Osteocyte (in vitro differentiated cells): ENCODE measurements around the gene PRKCZ. TPM values are rescaled to one million over a fixed set of nuclear protein-coding genes. Genes with fewer than 3 reads are reported as not detected.

ENCODE experiments used
- DNase-seq: peaks from one replicate; pipeline ENCODE4 v3.0.0; 2021; ENCODE audit warnings: mixed read lengths; ENCODE audit not compliant: unreplicated experiment; ENCODE audit errors: extremely low spot score
- H3K27ac Mint-ChIP-seq: one replicate; pipeline ENCODE4 v1.8.0; 2021; ENCODE audit warnings: mild to moderate bottlenecking, mixed read lengths; ENCODE audit not compliant: unreplicated experiment
- H3K27me3 Mint-ChIP-seq: one replicate; pipeline ENCODE4 v1.8.0; 2021; ENCODE audit warnings: mixed read lengths; ENCODE audit not compliant: unreplicated experiment
- H3K36me3 Mint-ChIP-seq: one replicate; pipeline ENCODE4 v1.8.0; 2021; ENCODE audit warnings: mixed read lengths; ENCODE audit not compliant: unreplicated experiment
- H3K4me1 Mint-ChIP-seq: one replicate; pipeline ENCODE4 v1.8.0; 2021; ENCODE audit warnings: mixed read lengths; ENCODE audit not compliant: unreplicated experiment
- H3K4me3 Mint-ChIP-seq: one replicate; pipeline ENCODE4 v1.8.0; 2021; ENCODE audit warnings: mild to moderate bottlenecking, moderate library complexity, mixed read lengths; ENCODE audit not compliant: unreplicated experiment
- H3K9me3 Mint-ChIP-seq: one replicate; pipeline ENCODE4 v1.8.0; 2021; ENCODE audit warnings: mixed read lengths; ENCODE audit not compliant: unreplicated experiment
- CTCF ChIP-seq: fragments of 200-600 bp; sonication (generic); IDR thresholded peaks from 2 replicates; pipeline ENCODE4 v1.5.0; 2021; ENCODE audit warnings: antibody characterized with exemption, mild to moderate bottlenecking, moderate library complexity
- total RNA-seq: library from RNA; stranded (reverse); gene quantifications from 2 replicates; pipeline ENCODE4 v1.2.1, GENCODE V29; 2021

The PRKCZ gene
- total RNA-seq, 1 donor from 2014 or later, result 3.1 TPM

- Mint-ChIP-seq H3K4me1 (peaks cover 10% of the 10 kb centered on the region), H3K27me3 (no peaks in the 10 kb centered on the region), H3K9me3 (no peaks in the 10 kb centered on the region), H3K27ac (peak overlapping the region; percentile 71), H3K36me3 (no peaks in the 10 kb centered on the region), H3K4me3 (no peak overlapping the region)
- no peak for TF ChIP-seq CTCF
- no peak for DNase-seq
Measured at GRCh38 chr1:2088458-2088857, 38.2 kb downstream of the PRKCZ start.

- Mint-ChIP-seq H3K4me3 (no peak overlapping the region), H3K27me3 (no peaks in the 10 kb centered on the region), H3K36me3 (no peaks in the 10 kb centered on the region), H3K27ac (peak overlapping the region; percentile 71), H3K9me3 (no peaks in the 10 kb centered on the region), H3K4me1 (peaks cover 10% of the 10 kb centered on the region)
- DNase-seq, result no peak
- no peak for TF ChIP-seq CTCF
Measured at GRCh38 chr1:2089051-2089450, 38.8 kb downstream of the PRKCZ start.

GRCh38 chr1:2090216-2090890 is 40.1 kb downstream of the PRKCZ start:
- no peaks in the 10 kb centered on the region for H3K27me3 Mint-ChIP-seq
- peaks cover 10% of the 10 kb centered on the region for H3K4me1 Mint-ChIP-seq
- no peak overlapping the region for H3K27ac Mint-ChIP-seq
- no peaks in the 10 kb centered on the region for H3K36me3 Mint-ChIP-seq
- H3K4me3 Mint-ChIP-seq, result no peak overlapping the region
- no peak for TF ChIP-seq CTCF
- H3K9me3 Mint-ChIP-seq, result no peaks in the 10 kb centered on the region
- no peak for DNase-seq

- peak; percentile 44 for TF ChIP-seq CTCF
- H3K27ac Mint-ChIP-seq, result no peak overlapping the region
Measured at GRCh38 chr1:2091611-2092604, 41.7 kb downstream of the PRKCZ start.

GRCh38 chr1:2093055-2093454 is 42.8 kb downstream of the PRKCZ start:
- H3K27ac Mint-ChIP-seq, result no peak overlapping the region
- TF ChIP-seq CTCF, result no peak
- H3K4me1 Mint-ChIP-seq, result peaks cover 10% of the 10 kb centered on the region
- no peaks in the 10 kb centered on the region for H3K36me3 Mint-ChIP-seq
- no peak for DNase-seq
- H3K9me3 Mint-ChIP-seq, result peaks cover 5% of the 10 kb centered on the region
- H3K27me3 Mint-ChIP-seq, result no peaks in the 10 kb centered on the region
- H3K4me3 Mint-ChIP-seq, result no peak overlapping the region

More at GRCh38 chr1:2091611-2092604, 41.7 kb downstream of the PRKCZ start:
- Mint-ChIP-seq H3K4me3 (no peak overlapping the region), H3K27me3 (no peaks in the 10 kb centered on the region), H3K36me3 (no peaks in the 10 kb centered on the region), H3K4me1 (peaks cover 10% of the 10 kb centered on the region), H3K9me3 (no peaks in the 10 kb centered on the region)
- no peak for DNase-seq
